GM21390 (cell line): ENCODE measurements around the gene CRY2.
"Not testable (repeated sequence)": the region's sequence is repeated elsewhere in the genome, so short reads cannot be mapped to it uniquely, and the experiment has no call there.

Source experiments
- ATAC-seq: cut with Tn5 transposase; IDR thresholded peaks from one replicate; pipeline ENCODE4 v1.9.1; 2021; ENCODE audit not compliant: unreplicated experiment

Gene CRY2

DNA sequence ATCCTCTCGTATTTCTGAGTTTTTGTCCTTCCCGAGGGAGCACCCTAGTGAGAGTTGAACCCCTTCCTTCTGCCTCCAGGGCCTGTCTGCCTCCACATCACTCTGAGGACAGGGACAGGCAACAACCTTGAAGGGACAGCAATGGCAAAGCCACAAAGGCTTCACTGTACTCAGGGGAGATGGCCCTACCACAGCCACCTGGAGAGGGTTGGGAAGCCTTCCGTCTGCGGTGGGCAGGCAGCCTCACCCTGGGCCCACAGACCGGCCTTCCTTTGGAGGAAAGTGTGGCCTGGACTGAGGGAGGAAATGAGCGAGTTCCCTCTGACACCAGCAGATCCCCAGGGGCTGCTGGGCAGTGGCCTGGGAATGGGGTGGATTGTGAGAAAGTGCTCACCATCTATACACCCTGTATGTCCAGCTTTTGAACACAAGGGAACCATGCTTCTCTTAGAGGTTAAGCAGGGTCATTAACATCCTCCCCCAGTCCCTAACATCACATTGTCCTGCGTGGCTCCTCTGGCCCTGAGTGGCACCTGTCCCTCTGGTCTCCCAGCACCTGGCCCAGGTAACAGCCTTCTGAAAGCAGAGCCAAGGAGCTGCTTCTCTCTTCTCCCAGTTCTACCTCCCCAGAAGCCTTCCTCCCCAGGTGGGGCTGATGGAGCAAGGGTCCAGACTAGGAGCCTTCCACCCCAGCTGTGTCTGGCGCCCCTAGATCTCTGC lies 35.5 kb upstream of the CRY2 start:
- ATAC-seq, result no peak

DNA sequence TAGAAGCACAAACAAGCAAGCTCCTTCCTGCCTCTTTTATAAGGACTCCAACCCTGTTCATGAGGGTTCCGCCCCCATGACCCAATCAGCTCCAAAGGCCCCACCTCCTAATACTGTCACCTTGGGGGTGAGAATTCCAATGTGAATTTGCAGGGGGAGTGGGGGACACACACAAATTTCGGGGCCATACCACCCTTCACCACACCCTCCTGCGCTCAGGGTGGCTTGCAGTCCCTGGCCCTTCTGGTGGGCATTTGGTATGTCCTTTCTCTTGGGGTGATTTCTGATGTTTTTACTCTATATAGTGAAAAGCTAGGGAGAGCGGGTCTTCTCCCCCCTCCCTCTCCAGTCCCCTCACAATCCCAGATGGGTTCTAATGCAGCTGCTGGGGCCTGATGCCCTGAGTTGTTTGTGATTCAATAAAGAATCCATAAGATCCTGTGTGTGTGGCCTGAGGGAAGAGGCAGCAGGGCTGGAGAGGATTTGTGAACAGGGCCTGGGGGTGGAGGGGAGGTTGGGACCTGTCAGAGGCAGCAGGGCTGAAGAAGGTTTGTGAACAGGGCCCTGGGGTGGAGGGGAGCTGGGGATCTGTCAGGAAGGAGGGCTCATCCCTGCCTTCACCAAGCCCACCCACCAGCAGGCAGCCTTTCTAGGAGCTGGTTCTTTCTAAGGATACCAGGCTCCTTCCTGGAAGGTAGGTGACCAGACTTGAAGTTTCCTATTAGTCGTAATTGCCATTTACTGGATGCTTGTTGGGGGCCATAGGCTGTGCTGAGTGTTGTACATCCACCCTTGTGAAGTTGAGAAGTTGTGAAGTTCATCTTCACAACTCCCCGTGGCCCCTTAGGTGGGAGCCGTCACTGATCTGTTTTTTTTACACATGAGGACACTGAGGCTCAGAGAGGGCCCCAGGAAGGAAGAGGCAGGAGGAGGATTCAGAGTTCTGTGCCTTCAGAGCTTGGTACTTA lies 34.4 kb upstream of the CRY2 start:
- no peak for ATAC-seq

GRCh38 chr11:45815747-45816146 lies 31.5 kb upstream of the CRY2 start:
- ATAC-seq, result no peak

- ATAC-seq, result no peak
Observed at GRCh38 chr11:45816614-45817013, 30.7 kb upstream of the CRY2 start.

DNA sequence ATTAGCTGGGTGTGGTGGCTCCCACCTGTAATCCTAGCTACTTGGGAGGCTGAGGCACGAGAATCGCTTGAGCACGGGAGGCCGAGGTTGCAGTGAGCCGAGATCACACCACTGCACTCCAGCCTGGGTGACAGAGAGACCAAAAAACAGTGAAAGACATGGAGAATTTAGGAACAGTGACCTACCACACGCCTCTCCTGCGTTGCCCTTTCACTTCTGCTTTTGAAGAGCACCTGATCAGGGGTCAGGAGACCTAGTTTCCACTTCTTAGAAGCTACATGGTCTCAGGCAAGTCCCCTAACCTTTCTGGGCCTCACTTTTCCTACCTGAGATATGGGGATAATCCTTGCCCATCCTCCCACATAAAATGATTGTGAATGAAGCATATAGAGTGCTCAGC lies 30.1 kb upstream of the CRY2 start:
- ATAC-seq, result peak; percentile 68

- ATAC-seq, result no peak
Observed at GRCh38 chr11:45818961-45819605, 28.2 kb upstream of the CRY2 start.

GRCh38 chr11:45820211-45820857 lies 26.9 kb upstream of the CRY2 start:
- no peak for ATAC-seq

GRCh38 chr11:45826492-45826891 lies 20.8 kb upstream of the CRY2 start:
- ATAC-seq, result not testable (repeated sequence)

DNA sequence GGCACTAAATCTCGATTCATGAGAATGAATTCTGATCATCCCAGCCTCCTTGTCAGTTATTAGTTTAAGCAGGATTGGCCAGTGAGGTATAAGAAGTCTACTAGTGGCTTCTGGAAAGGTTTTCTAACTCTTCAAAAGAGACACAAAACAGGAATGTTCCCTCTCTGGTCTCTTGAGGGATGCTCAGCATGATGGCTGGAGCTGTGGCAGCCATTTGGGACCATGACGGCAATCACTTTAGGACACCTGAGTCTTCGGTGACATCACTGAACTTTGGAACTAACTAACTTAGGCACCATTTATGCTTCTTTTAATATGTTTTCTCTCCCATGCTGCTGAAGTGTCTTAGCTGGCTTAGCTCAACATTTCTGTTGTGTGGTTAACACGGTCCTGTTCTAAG lies 20.2 kb upstream of the CRY2 start:
- ATAC-seq, result no peak

- ATAC-seq, result no peak
Observed at GRCh38 chr11:45828996-45829395, 18.3 kb upstream of the CRY2 start.

DNA sequence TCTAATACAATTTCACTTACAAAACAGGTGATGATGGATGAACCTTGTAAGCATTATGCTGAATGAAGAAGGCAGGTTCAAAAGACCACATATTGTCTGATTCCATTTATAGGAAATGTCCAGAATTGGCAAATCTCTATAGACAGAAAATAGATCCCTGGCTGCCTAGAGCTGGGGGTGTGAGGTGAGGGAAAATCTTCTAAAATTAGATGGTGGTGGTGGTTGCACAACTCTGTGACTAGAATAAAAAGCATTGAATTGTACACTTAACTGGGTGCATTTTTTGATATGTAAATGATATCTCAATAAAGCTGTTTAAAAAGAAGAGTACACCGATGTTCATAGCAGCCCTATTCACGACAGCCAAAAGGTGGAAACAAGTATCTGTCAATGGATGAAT lies 16.7 kb upstream of the CRY2 start:
- no peak for ATAC-seq

DNA sequence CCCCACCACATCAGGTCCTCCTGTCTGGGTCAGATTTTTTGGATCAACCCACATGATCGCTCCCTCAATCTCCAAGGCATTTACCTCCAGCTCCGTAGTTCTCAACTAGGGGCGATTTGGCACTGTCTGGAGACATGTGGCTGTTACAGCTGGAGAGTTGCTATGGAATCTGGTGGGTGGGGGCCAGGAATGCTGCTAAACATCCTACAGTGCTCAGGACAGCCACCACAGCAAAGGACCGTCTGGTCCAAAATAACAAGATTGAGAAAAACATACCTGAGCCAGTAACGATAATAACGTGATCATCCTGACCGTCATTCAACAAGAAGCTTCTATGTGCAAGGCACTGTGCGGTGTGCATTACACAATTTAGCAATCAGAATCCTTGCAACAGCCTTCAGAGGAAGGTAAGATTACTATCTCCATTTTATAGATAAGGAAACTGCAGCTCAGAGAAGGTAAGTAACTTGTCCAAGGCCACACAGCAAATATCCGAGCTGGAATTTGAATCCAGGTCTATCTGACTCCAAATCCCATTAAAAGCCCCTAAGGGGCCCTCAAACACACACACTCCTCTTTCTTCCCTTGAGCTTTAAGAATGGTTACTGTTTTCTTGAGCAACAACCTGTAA lies 14.3 kb upstream of the CRY2 start:
- ATAC-seq, result no peak

- no peak for ATAC-seq
Observed at GRCh38 chr11:45833761-45834160, 13.5 kb upstream of the CRY2 start.

- no peak for ATAC-seq
Observed at GRCh38 chr11:45834298-45834756, 12.9 kb upstream of the CRY2 start.

DNA sequence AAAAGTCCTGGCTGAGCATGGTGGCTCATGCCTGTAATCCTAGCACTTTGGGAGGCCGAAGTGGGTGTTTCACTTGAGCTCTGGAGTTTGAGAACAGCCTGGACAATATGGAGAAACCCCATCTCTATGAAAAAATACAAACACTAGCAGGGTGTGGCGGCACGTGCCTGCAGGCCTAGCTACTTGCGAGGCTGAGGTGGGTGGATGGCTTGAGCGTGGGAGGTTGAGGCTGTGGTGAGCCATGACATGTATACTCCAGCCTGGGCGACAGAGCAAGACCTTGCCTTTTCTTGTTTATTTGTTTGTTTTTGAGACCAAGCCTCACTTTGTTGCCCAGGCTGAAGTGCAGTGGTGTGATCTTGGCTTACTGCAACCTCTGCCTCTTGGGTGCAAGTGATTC lies 8.1 kb upstream of the CRY2 start:
- ATAC-seq, result no peak

GRCh38 chr11:45840251-45840650 lies 7.0 kb upstream of the CRY2 start:
- ATAC-seq, result not testable (repeated sequence)

DNA sequence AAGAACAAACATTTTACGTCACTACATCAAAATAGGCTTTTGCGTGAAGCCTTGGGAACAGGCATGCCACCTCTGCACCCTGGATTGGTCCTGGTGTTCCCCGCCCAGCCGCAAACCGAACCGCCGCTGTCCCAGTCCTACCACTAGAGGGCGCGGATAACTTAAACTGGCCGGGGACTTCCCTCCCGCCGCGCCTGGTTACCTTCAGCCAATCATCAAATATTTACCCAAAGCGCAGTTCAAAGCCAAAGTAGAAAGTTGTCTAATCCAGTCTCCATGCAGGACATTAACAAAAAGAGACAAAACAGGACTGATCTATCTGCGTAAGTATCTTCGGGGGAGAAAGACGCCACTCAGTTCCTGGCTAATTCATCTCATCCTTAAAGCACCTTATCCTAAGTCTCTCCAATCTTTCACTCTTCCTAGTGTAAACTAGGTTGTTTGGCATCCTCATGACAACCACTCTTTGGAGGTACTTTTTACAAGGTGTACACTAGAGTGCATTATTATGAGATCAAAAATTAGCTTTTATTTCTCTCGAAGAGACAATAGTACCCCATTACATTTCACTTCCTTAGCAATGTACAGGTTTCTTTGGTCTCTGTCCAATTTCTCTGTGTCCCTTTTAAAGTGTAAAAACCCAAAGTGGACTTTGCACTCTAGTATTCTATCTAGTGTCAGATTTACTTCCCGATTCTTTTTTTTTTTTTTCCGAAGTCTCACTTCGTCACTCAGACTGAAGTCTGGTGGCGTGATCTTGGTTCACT lies 3.9 kb upstream of the CRY2 start:
- peak; percentile 26 for ATAC-seq

DNA sequence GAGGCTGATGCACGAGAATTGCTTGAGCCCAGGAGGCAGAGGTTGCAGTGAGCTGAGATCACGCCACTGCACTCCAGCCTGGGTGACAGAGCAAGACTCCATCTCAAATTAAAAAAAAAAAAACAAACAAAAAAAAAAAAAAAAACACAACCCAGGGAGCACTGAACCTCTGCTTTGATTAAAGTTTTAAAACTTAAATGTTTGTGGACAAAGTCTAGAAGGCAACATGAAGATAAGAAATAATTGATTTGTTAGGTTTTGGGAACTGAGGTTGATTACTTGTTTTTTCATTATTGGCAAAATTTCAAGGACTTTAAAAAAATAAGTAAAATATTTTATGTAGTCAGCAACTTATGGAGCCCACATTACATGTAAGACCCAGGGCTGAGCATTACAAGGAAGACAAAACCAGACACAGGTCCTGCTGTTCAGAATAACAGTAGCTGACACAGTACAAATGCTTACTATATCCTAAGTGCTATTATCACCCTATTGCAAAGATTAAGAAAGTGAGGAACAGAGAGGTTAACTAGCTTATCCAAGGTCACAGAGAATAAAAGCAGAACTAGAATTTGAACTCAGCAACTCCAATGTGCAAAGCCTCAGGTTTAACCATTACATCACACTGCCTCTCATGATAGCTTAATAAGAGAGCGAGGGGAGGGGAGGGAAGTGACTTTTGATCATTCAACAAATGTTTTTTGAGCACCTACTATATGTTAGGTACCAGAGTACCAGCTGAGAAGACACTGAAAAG lies 2.3 kb upstream of the CRY2 start:
- ATAC-seq, result no peak

DNA sequence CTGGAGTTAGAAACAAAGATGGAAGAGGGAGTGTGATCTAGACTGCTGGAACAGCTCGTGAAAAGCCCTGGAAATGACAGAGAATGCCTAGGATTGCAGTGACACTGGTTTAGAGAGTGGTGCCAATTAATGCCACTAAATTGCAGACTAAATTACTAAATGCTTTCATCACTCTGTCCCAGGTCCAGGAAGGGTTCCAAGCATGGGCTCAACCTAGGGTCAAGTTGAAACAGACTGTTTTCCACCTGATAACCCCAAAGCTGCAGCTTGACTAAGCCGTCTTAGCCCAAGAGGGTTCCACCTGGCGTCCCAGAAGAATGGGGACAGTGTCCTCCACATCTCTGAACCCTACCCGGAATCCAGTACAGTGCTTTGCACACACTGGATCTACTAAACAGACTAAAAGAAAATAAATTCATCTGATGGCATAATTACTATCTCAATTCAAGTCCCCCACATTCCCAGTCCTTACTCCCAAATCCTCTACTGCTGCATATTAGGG lies 1.1 kb upstream of the CRY2 start:
- ATAC-seq, result no peak
